Left lung (tissue), 10 donors: ENCODE measurements around the gene DYNLRB2. TPM values are rescaled to one million over a fixed set of nuclear protein-coding genes. Genes with fewer than 3 reads are reported as not detected.

Experiments used
- ATAC-seq: fragments of 200-7000 bp; cut with Tn5 transposase; one replicate; pipeline ENCODE4 v1.9.1; 2020; ENCODE audit warnings: moderate library complexity
- DNase-seq, 4 donors: peaks; one replicate each; pipeline ENCODE4 v3.0.0-alpha.2; 2013 to 2020
- H3K27ac ChIP-seq, 2 donors: fragments of 200-600 bp; sonication (generic) in 1 of 2; one replicate each; pipeline versions ENCODE4 v1.5.0 to v1.8.0; 2020 to 2021
- H3K27me3 ChIP-seq, 2 donors: fragments of 200-600 bp; sonication (generic) in 1 of 2; one replicate each; pipeline versions ENCODE4 v1.5.0 to v1.8.0; 2020 to 2021
- H3K36me3 ChIP-seq, 2 donors: fragments of 200-600 bp; sonication (generic) in 1 of 2; one replicate each; pipeline versions ENCODE4 v1.5.0 to v1.8.0; 2020 to 2021
- H3K4me1 ChIP-seq, 2 donors: fragments of 200-600 bp; one replicate each; pipeline ENCODE4 v1.8.0; 2021
- H3K4me3 ChIP-seq, 2 donors: fragments of 200-600 bp; sonication (generic) in 1 of 2; one replicate each; pipeline versions ENCODE4 v1.5.0 to v1.8.0; 2020 to 2021; ENCODE audit warnings: mild to moderate bottlenecking in 1 of 2
- H3K9me3 ChIP-seq, 2 donors: fragments of 200-600 bp; sonication (generic) in 1 of 2; one replicate each; pipeline versions ENCODE4 v1.5.0 to v1.8.0; 2020 to 2021
- intact Hi-C, 2 donors: fragments of 100-400 bp; cut with DNase I; formaldehyde crosslinking; loops; one replicate each; pipeline versions ENCODE4 v1.11.2 to v1.14.2; 2022
- polyA plus RNA-seq, 6 donors: library from polyadenylated mRNA; unstranded; fragments of 120-200 nt; gene quantifications; one replicate each; pipeline ENCODE4 v1.2.1, GENCODE V29; 2013; ENCODE audit not compliant: insufficient read length in 6 of 6
- total RNA-seq, 2 donors: library from RNA; stranded (reverse); fragmentation: NEBNext Ultra II Directional; extraction: Animal tissue kit (Norgen Biotek cat#: 25700); gene quantifications; one replicate each; pipeline ENCODE4 v1.2.1, GENCODE V29; 2021
- TF ChIP-seq, protein P1 (sequence below), 2 donors: fragments of 200-600 bp; sonication (generic) in 1 of 2; IDR thresholded peaks; one replicate each; pipeline versions ENCODE4 v1.5.0 to v1.8.0; 2021; ENCODE audit warnings: antibody characterized with exemption in 2 of 2
- donor health status: DM: no; HTN: yes; CAD: no.
- donor health status: DM: no; HTN: no; CAD: no.

Gene DYNLRB2
- total and polyA plus RNA-seq, 8 donors: 2.8 to 9.6 (median 7.4) TPM; not detected in 1

- H3K36me3 ChIP-seq: no peaks in the 10 kb centered on the region
- intact Hi-C loops: no loop called here
- H3K9me3 ChIP-seq: no peaks in the 10 kb centered on the region
- TF ChIP-seq, protein P1, sequence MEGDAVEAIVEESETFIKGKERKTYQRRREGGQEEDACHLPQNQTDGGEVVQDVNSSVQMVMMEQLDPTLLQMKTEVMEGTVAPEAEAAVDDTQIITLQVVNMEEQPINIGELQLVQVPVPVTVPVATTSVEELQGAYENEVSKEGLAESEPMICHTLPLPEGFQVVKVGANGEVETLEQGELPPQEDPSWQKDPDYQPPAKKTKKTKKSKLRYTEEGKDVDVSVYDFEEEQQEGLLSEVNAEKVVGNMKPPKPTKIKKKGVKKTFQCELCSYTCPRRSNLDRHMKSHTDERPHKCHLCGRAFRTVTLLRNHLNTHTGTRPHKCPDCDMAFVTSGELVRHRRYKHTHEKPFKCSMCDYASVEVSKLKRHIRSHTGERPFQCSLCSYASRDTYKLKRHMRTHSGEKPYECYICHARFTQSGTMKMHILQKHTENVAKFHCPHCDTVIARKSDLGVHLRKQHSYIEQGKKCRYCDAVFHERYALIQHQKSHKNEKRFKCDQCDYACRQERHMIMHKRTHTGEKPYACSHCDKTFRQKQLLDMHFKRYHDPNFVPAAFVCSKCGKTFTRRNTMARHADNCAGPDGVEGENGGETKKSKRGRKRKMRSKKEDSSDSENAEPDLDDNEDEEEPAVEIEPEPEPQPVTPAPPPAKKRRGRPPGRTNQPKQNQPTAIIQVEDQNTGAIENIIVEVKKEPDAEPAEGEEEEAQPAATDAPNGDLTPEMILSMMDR (IDR thresholded peaks at IDR 0.05): peak; percentile 11 to 27
- DNase-seq (no peak), ATAC-seq (peak; percentile 77)
- H3K4me3 ChIP-seq: no peak overlapping the region
- H3K4me1 ChIP-seq: no peaks in the 10 kb centered on the region
- no peak overlapping the region for H3K27ac ChIP-seq
- H3K27me3 ChIP-seq: peaks cover 0 to 9% of the 10 kb centered on the region in 2 donors
These were observed 13.5 kb upstream of the DYNLRB2 start for GRCh38 chr16:80527297-80527696.

DNA sequence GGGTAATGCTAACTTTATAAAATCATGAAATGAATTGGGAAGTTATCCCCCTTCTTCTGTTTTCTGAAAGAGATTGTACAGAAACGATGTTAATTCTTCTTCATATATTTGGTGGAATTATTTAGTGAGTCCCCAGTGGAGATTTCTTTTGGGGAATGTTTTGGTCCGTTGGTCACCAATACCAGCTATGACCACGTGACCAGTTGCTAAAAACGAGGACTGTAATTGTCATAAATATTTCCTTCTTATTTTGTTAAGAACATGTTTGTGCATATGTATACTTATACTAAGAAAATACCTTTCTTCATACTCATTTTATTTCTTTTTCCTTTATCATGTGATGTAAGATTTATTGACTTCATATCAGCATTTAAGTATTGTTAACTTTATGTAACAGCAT, 10.3 kb upstream of the DYNLRB2 start:
- no peak overlapping the region for H3K4me3 ChIP-seq
- H3K27ac ChIP-seq: no peak overlapping the region
- DNase-seq (no peak), ATAC-seq (no peak)
- intact Hi-C loops: no loop called here
- no peaks in the 10 kb centered on the region for H3K9me3 ChIP-seq
- no peaks in the 10 kb centered on the region for H3K36me3 ChIP-seq
- H3K4me1 ChIP-seq: no peaks in the 10 kb centered on the region
- TF ChIP-seq, protein P1 (IDR thresholded peaks at IDR 0.05): no peak
- H3K27me3 ChIP-seq: peaks cover 3 to 28% of the 10 kb centered on the region in 2 donors

DNA sequence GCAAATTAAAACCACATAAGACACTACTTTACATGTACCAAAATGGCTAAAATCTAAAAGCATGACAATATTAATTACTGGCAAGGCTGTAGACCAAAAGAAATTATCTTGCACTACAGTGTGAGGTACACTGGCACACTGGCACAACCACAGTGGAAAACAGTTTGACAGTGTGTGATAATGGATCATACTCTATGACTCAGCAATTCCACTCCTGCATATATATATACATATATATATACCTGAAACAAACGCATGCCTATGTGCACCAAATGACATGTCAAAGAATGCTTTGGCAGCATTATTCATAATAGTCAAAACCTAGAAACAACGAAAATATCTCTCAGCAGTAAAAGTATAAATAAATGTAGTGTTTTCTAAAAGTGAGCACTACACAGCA, 4.6 kb upstream of the DYNLRB2 start:
- Histone ChIP-seq H3K27me3 (peaks cover 3 to 43% of the 10 kb centered on the region in 2 donors), H3K36me3 (no peaks in the 10 kb centered on the region), H3K4me3 (no peak overlapping the region), H3K27ac (no peak overlapping the region), H3K9me3 (no peaks in the 10 kb centered on the region), H3K4me1 (peaks cover 0 to 4% of the 10 kb centered on the region in 2 donors)
- no peak for ATAC-seq
- intact Hi-C loops: no loop called here
- DNase-seq: no peak
- TF ChIP-seq, protein P1 (IDR thresholded peaks at IDR 0.05): no peak

DNA sequence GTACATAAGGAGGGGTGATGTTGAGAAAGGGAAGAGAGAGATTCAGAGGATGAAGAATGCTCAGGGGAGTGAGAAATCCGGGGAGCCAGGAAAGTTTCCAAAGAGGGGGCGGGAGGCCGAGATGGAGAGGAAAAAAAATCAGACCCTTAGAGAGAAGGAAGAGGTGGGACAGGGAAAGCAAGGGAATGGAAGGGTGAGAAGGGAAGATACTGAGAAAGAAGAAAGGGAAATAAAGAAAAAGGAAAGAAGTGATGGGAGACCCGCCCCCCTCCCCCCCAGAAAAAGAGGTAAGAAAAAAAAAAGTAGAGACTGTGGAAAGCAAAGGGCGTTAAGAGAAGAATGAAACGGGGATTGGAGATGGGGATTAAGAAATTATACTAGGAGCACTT, 507 bp downstream of the DYNLRB2 start:
- intact Hi-C loops: loop anchor here in 1 of 2 donors (10.0 kb wide), 1 partner anchor 264 kb away; the partner anchor contains the start of gene CDYL2
- Histone ChIP-seq H3K9me3 (no peaks in the 10 kb centered on the region), H3K4me1 (peaks cover 0 to 4% of the 10 kb centered on the region in 2 donors), H3K36me3 (no peaks in the 10 kb centered on the region), H3K4me3 (peak overlapping the region; percentile 57 to 62), H3K27me3 (peaks cover 0 to 18% of the 10 kb centered on the region in 2 donors), H3K27ac (peak overlapping the region in 1 of 2 donors; percentile 74)
- TF ChIP-seq, protein P1 (IDR thresholded peaks at IDR 0.05): no peak
- ATAC-seq (no peak), DNase-seq (no peak)

GRCh38 chr16:80543162-80543561, 2.4 kb downstream of the DYNLRB2 start:
- H3K27ac ChIP-seq: no peak overlapping the region
- peaks cover 0 to 4% of the 10 kb centered on the region in 2 donors for H3K4me1 ChIP-seq
- no peak overlapping the region for H3K4me3 ChIP-seq
- H3K36me3 ChIP-seq: no peaks in the 10 kb centered on the region
- TF ChIP-seq, protein P1 (IDR thresholded peaks at IDR 0.05): no peak
- H3K9me3 ChIP-seq: no peaks in the 10 kb centered on the region
- intact Hi-C loops: loop anchor here in 1 of 2 donors (10.0 kb wide), 1 partner anchor 262 kb away; the partner anchor contains the start of gene CDYL2
- no peak for DNase-seq
- peaks cover 0 to 8% of the 10 kb centered on the region in 2 donors for H3K27me3 ChIP-seq
- ATAC-seq: no peak
